WTC11 (cell line): Measurements from ENCODE around the gene SSH3. TPM values are rescaled to one million over a fixed set of nuclear protein-coding genes. Genes with fewer than 3 reads are reported as not detected.
A peak's percentile ranks its signal among the peaks of the same experiment; 100 is the strongest.

Experiments used
- ATAC-seq: fragments of 200-7000 bp; cut with Tn5 transposase; 2 replicates; pipeline ENCODE4 v1.10.0; 2021; ENCODE audit warnings: mild to moderate bottlenecking, moderate library complexity
- CTCF ChIA-PET: fragments of 300-600 bp; sonication (Branson Sonifier 250); formaldehyde crosslinking; loops from one replicate; lab custom pipeline; 2021; ENCODE audit warnings: antibody characterized with exemption; lab: Charles Lee
- POLR2A ChIA-PET: fragments of 350-600 bp; sonication (Branson Sonifier 250); formaldehyde crosslinking; loops from one replicate; lab custom pipeline; 2021; ENCODE audit warnings: antibody characterized with exemption; lab: Charles Lee
- DNase-seq: peaks from one replicate; pipeline ENCODE4 v3.0.0; 2021; ENCODE audit warnings: low spot score
- H3K27ac Mint-ChIP-seq: 2 replicates; pipeline ENCODE4 v1.8.0; 2021; ENCODE audit warnings: mixed read lengths
- H3K27me3 Mint-ChIP-seq: 2 replicates; pipeline ENCODE4 v1.8.0; 2021; ENCODE audit warnings: low read depth, mild to moderate bottlenecking, moderate library complexity, mixed read lengths
- H3K36me3 Mint-ChIP-seq: 2 replicates; pipeline ENCODE4 v1.8.0; 2021; ENCODE audit warnings: mixed read lengths
- H3K4me1 Mint-ChIP-seq: 2 replicates; pipeline ENCODE4 v1.8.0; 2022; ENCODE audit warnings: mixed read lengths
- H3K4me3 Mint-ChIP-seq: 2 replicates; pipeline ENCODE4 v1.8.0; 2021; ENCODE audit warnings: mild to moderate bottlenecking, moderate library complexity, mixed read lengths
- H3K9me3 Mint-ChIP-seq: 2 replicates; pipeline ENCODE4 v1.8.0; 2021; ENCODE audit warnings: mixed read lengths
- ARID4B ChIP-seq: sonication (generic); formaldehyde crosslinking; IDR thresholded peaks from 2 replicates; pipeline ENCODE4 v1.8.0; 2023; ENCODE audit warnings: missing genetic modification reagents, mild to moderate bottlenecking, borderline replicate concordance
- CREM ChIP-seq: sonication (generic); formaldehyde crosslinking; IDR thresholded peaks from 2 replicates; pipeline ENCODE4 v1.8.1; 2022; ENCODE audit warnings: mild to moderate bottlenecking, missing genetic modification reagents, moderate library complexity
- ELF4 ChIP-seq: sonication (generic); formaldehyde crosslinking; IDR thresholded peaks from 2 replicates; pipeline ENCODE4 v1.8.1; 2022; ENCODE audit warnings: low read depth, mild to moderate bottlenecking, moderate library complexity, missing genetic modification reagents
- ETV6 ChIP-seq: sonication (generic); formaldehyde crosslinking; IDR thresholded peaks from 2 replicates; pipeline ENCODE4 v1.8.1; 2022; ENCODE audit warnings: mild to moderate bottlenecking, missing genetic modification reagents
- FOXP1 ChIP-seq: sonication (generic); formaldehyde crosslinking; IDR thresholded peaks from 2 replicates; pipeline ENCODE4 v1.8.0; 2022; ENCODE audit warnings: missing genetic modification reagents, mild to moderate bottlenecking, moderate library complexity, borderline replicate concordance
- GABPB1 ChIP-seq: sonication (generic); formaldehyde crosslinking; IDR thresholded peaks from 2 replicates; pipeline ENCODE4 v1.8.1; 2023; ENCODE audit warnings: mild to moderate bottlenecking, missing genetic modification reagents
- GRHL2 ChIP-seq: fragments of 250-450 bp; sonication (Bioruptor Pico); IDR thresholded peaks from 2 replicates; pipeline ENCODE4 v1.8.0; 2022; ENCODE audit warnings: mild to moderate bottlenecking, moderate library complexity; ENCODE audit not compliant: insufficient replicate concordance, severe bottlenecking
- ZNF532 ChIP-seq: fragments of 250-450 bp; sonication (Bioruptor Pico); IDR thresholded peaks from 2 replicates; pipeline ENCODE4 v1.9.0; 2021; ENCODE audit warnings: mild to moderate bottlenecking, borderline replicate concordance
- total RNA-seq: library from RNA; stranded (reverse); gene quantifications from 3 replicates; pipeline ENCODE4 v1.2.3, GENCODE V29; 2021

Gene SSH3
- total RNA-seq, 1 experiment from 2014 or later = 42.3 TPM

- TF ChIP-seq ZNF532 (CRISPR knock-in tag) (no peak), CREM (CRISPR knock-in tag) (no peak), ELF4 (no peak), ARID4B (CRISPR knock-in tag) (no peak)
These were observed 32.2 kb upstream of the SSH3 start (continued) for GRCh38 chr11:67271205-67271540.

GRCh38 chr11:67271541-67272284 is 31.6 kb upstream of the SSH3 start:
- CTCF ChIA-PET = interaction anchor here (0.6 to 3.0 kb wide), 11 partner anchors 9 to 388 kb away, joined by 3 to 14 read pairs (median 7); partner anchors contain the start of genes ANKRD13D and SSH3
- peaks cover 57% of the 10 kb centered on the region for H3K4me1 Mint-ChIP-seq
- peak overlapping the region; percentile 53; the same call in 1 of the 2 replicates for H3K4me3 Mint-ChIP-seq
- H3K36me3 Mint-ChIP-seq = no peaks in the 10 kb centered on the region
- no peaks in the 10 kb centered on the region; the same call in 1 of the 2 replicates for H3K27me3 Mint-ChIP-seq
- POLR2A ChIA-PET = no interaction called here
- TF ChIP-seq GABPB1 (no peak), ETV6 (CRISPR knock-in tag) (peak; percentile 100)
- TF ChIP-seq, all 79 proteins: peak for 1
- Mint-ChIP-seq H3K9me3 (no peaks in the 10 kb centered on the region), H3K27ac (peak overlapping the region; percentile 94; the same call in 1 of the 2 replicates)
- peak; percentile 28 for DNase-seq
- 0 out of 2 replicates have a peak, but pooled peaks have one; percentile 4 for ATAC-seq

GRCh38 chr11:67272327-67273259 is 30.7 kb upstream of the SSH3 start:
- CTCF ChIA-PET = interaction anchor here (0.6 to 1.9 kb wide), 6 partner anchors 10 to 100 kb away, joined by 3 to 12 read pairs (median 4); no protein-coding TSS in a partner anchor
- POLR2A ChIA-PET = no interaction called here

More at GRCh38 chr11:67272327-67273259, 30.7 kb upstream of the SSH3 start:
- H3K27ac Mint-ChIP-seq = no peak overlapping the region
- H3K9me3 Mint-ChIP-seq = no peaks in the 10 kb centered on the region
- no peak for ATAC-seq
- no peak for DNase-seq
- no peak overlapping the region for H3K4me3 Mint-ChIP-seq
- no peak for TF ChIP-seq GRHL2
- TF ChIP-seq FOXP1 (CRISPR knock-in tag) = peak; percentile 5; the same call in 1 of the 2 replicates
- no peaks in the 10 kb centered on the region for H3K36me3 Mint-ChIP-seq
- peaks cover 62% of the 10 kb centered on the region for H3K4me1 Mint-ChIP-seq
- no peaks in the 10 kb centered on the region for H3K27me3 Mint-ChIP-seq
